Measurements from ENCODE around the gene RPS17.
"Not testable (repeated sequence)": the region's sequence is repeated elsewhere in the genome, so short reads cannot be mapped to it uniquely, and the experiment has no call there.

GRCh38 chr15:82504074-82504473 lies 36.2 kb downstream of the RPS17 start:
- TF ChIP-seq CTCF (IDR thresholded peaks at IDR 0.05; ENCODE audit: insufficient read depth, low read depth, low read length); EZH2 (IDR thresholded peaks at IDR 0.05; ENCODE audit: insufficient read depth, low read length): not testable (repeated sequence)
